Measurements from ENCODE around the gene VWA2.

GRCh38 chr10:114256008-114256765 is 17.1 kb downstream of the VWA2 start:
- TF ChIP-seq SALL2 (tag by site-specific recombination; IDR thresholded peaks at IDR 0.05; ENCODE audit: borderline replicate concordance), result no peak
- no peak for TF ChIP-seq ZNF184 (tag by site-specific recombination; IDR thresholded peaks at IDR 0.05)
- TF ChIP-seq CTCF (tag by site-specific recombination; IDR thresholded peaks at IDR 0.05), result no peak
- no peak for TF ChIP-seq ZNF10 (tag by site-specific recombination; IDR thresholded peaks at IDR 0.05)
- no peak for TF ChIP-seq SCRT1 (tag by site-specific recombination; IDR thresholded peaks at IDR 0.05; ENCODE audit: borderline replicate concordance)
- no peak for TF ChIP-seq ZNF660 (tag by site-specific recombination; IDR thresholded peaks at IDR 0.05)
- no peak for TF ChIP-seq ZNF274 (IDR thresholded peaks at IDR 0.05; ENCODE audit: low read length)
- TF ChIP-seq ZNF274 (tag by site-specific recombination; IDR thresholded peaks at IDR 0.05; ENCODE audit: borderline replicate concordance), result no peak
- TF ChIP-seq, protein P1, sequence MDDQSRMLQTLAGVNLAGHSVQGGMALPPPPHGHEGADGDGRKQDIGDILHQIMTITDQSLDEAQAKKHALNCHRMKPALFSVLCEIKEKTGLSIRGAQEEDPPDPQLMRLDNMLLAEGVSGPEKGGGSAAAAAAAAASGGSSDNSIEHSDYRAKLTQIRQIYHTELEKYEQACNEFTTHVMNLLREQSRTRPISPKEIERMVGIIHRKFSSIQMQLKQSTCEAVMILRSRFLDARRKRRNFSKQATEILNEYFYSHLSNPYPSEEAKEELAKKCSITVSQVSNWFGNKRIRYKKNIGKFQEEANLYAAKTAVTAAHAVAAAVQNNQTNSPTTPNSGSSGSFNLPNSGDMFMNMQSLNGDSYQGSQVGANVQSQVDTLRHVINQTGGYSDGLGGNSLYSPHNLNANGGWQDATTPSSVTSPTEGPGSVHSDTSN (CRISPR knock-in tag; IDR thresholded peaks at IDR 0.05), result no peak
- TF ChIP-seq ZBTB8A (tag by site-specific recombination; IDR thresholded peaks at IDR 0.05), result no peak
- TF ChIP-seq YY1 (tag by site-specific recombination; IDR thresholded peaks at IDR 0.05), result no peak
